Left ventricle myocardium inferior (tissue), 1 donor: Measurements from ENCODE around the gene OR5W2. TPM values are rescaled to one million over a fixed set of nuclear protein-coding genes. Genes with fewer than 3 reads are reported as not detected.

ENCODE experiments used
- DNase-seq: peaks from one replicate; pipeline ENCODE4 v3.0.0-alpha.2; 2020
- H3K27ac ChIP-seq: fragments of 200-600 bp; replicated peaks from 2 replicates; pipeline ENCODE4 v1.8.0; 2021
- H3K27me3 ChIP-seq: fragments of 200-600 bp; 2 replicates; pipeline ENCODE4 v1.8.0; 2021; ENCODE audit warnings: low read depth
- H3K36me3 ChIP-seq: fragments of 200-600 bp; 2 replicates; pipeline ENCODE4 v1.8.0; 2021
- H3K4me1 ChIP-seq: fragments of 200-600 bp; 2 replicates; pipeline ENCODE4 v1.8.0; 2021
- H3K4me3 ChIP-seq: fragments of 200-600 bp; 2 replicates; pipeline ENCODE4 v1.8.0; 2021; ENCODE audit warnings: mild to moderate bottlenecking, moderate library complexity
- H3K9me3 ChIP-seq: fragments of 200-600 bp; replicated peaks from 2 replicates; pipeline ENCODE4 v1.8.0; 2021
- CTCF ChIP-seq: fragments of 200-600 bp; IDR thresholded peaks from 2 replicates; pipeline ENCODE4 v1.8.0; 2021; ENCODE audit warnings: antibody characterized with exemption, mild to moderate bottlenecking, borderline replicate concordance
- intact Hi-C: fragments of 100-400 bp; cut with micrococcal nuclease; formaldehyde crosslinking; loops from one replicate; pipeline ENCODE4 v1.11.0; 2022
- long read RNA-seq: library from polyadenylated mRNA; unstranded; transcript quantifications from one replicate; pipeline ENCODE4 v2.0.0, GENCODE V29; 2021
- total RNA-seq: library from RNA; stranded (reverse); fragmentation: NEBNext Ultra II Directional; extraction: Animal tissue kit (Norgen Biotek cat#: 25700); gene quantifications from one replicate; pipeline ENCODE4 v1.2.1, GENCODE V29; 2021
- donor health status: DM: no; HTN: yes; CAD: no; lungs with severe emphysema.

OR5W2 gene
- not detected for total RNA-seq
- long read RNA-seq, result 0 reads

- intact Hi-C loops, result no loop called here
- no peak for DNase-seq
- H3K9me3 ChIP-seq, result no peaks in the 10 kb centered on the region
- H3K36me3 ChIP-seq, result no peaks in the 10 kb centered on the region
- no peak within 1 kb of the TSS for H3K4me3 ChIP-seq
- no peak within 1 kb of the TSS for H3K27ac ChIP-seq
- TF ChIP-seq CTCF, result no peak
- H3K27me3 ChIP-seq, result no peaks in the 10 kb centered on the region
- no peaks in the 10 kb centered on the region for H3K4me1 ChIP-seq
Measured at GRCh38 chr11:55914482-55914881, at the start of gene OR5W2. TSS of gene OR5W2 (minus strand) at chr11:55914582. CDS start at chr11:55914582, 0 bp downstream.

- Histone ChIP-seq H3K4me1 (no peaks in the 10 kb centered on the region), H3K27ac (no peak overlapping the region), H3K9me3 (no peaks in the 10 kb centered on the region), H3K27me3 (no peaks in the 10 kb centered on the region), H3K36me3 (no peaks in the 10 kb centered on the region), H3K4me3 (no peak overlapping the region)
- TF ChIP-seq CTCF, result no peak
- intact Hi-C loops, result no loop called here
- DNase-seq, result no peak
Measured at GRCh38 chr11:55956521-55956920, 42.1 kb upstream of the OR5W2 start.

DNA sequence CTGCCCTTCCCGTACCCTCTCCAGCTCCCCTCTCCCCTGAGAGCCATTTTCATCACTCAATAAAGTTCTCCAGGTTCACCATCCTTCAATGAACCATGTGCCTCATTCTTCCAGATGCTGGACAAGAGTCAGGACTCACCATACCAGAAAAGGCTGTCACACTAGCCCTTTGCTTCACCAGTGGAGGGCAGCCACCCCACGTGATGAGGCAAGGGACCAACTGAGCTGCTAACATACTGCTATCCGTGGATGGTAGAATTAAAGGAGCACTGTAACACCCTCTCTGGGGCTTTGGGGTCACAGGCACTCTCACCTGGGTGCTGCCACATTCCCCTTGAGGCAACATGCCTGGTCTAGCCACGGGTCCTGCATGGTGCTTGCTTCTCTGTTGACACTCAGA lies 34.9 kb upstream of the OR5W2 start:
- Histone ChIP-seq H3K27ac (no peak overlapping the region), H3K9me3 (no peaks in the 10 kb centered on the region), H3K4me3 (no peak overlapping the region), H3K4me1 (no peaks in the 10 kb centered on the region), H3K27me3 (no peaks in the 10 kb centered on the region), H3K36me3 (no peaks in the 10 kb centered on the region)
- intact Hi-C loops, result no loop called here
- no peak for TF ChIP-seq CTCF
- no peak for DNase-seq

DNA sequence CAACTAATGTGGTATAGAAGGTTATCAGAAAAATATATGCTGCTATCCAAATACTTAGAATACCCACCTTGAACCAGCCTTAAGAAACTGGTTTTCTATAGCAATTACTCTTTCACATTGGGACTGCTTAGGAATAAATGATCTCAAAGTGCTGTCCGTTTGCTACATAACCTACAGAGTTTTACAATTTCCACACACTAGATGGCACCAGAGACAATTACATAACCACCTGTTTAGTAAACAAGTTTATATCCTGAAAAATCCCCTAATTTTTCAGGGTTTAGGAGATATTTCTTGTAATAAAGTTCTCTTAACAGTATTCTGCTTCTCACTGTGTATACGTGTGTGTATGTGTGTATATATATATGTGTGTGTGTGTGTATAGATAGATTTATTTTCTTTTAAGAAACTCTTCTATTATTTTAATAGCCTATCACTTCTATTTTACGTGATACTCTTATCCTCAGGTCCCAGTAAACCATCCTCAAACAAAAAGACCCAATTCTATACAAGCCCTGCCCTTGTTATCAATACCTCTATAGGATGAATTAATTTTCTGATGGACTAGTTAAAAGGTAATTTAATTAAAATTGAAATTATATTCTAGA lies 28.5 kb upstream of the OR5W2 start:
- TF ChIP-seq CTCF, result peak; percentile 48
- Histone ChIP-seq H3K27ac (no peak overlapping the region), H3K4me1 (no peaks in the 10 kb centered on the region), H3K36me3 (no peaks in the 10 kb centered on the region), H3K9me3 (no peaks in the 10 kb centered on the region), H3K4me3 (no peak overlapping the region), H3K27me3 (peaks cover 8% of the 10 kb centered on the region)
- DNase-seq, result no peak
- intact Hi-C loops, result no loop called here

- H3K4me3 ChIP-seq, result no peak within 1 kb of the TSS
- no peak for TF ChIP-seq CTCF
- no peak for DNase-seq
- peaks cover 5% of the 10 kb centered on the region for H3K27me3 ChIP-seq
- H3K9me3 ChIP-seq, result peaks cover 11% of the 10 kb centered on the region
- intact Hi-C loops, result no loop called here
- H3K36me3 ChIP-seq, result no peaks in the 10 kb centered on the region
- no peak within 1 kb of the TSS for H3K27ac ChIP-seq
- no peaks in the 10 kb centered on the region for H3K4me1 ChIP-seq
Measured at GRCh38 chr11:55936300-55936699, 21.9 kb upstream of the OR5W2 start, which contains the start of gene OR5I1. TSS of gene OR5I1 (minus strand) at chr11:55936400. CDS start at chr11:55936400, 0 bp downstream.
